PC-9 (cell line): ENCODE data around the gene AKT1. TPM values are rescaled to one million over a fixed set of nuclear protein-coding genes. Genes with fewer than 3 reads are reported as not detected.
"Not testable (repeated sequence)": the region's sequence is repeated elsewhere in the genome, so short reads cannot be mapped to it uniquely, and the experiment has no call there.

ENCODE experiments used
- BruUV-seq: library from RNA; stranded (reverse); fragments of 400-500 nt; replicated peaks from 2 replicates; lab custom pipeline; 2021; lab: Mats Ljungman, UMichigan
- CTCF ChIA-PET: fragments of 300-600 bp; sonication (Branson Sonifier 250); formaldehyde crosslinking; loops from one replicate; lab custom pipeline; 2022; ENCODE audit warnings: antibody characterized with exemption; lab: Charles Lee
- POLR2A ChIA-PET: fragments of 300-600 bp; sonication (Branson Sonifier 250); formaldehyde crosslinking; loops from one replicate; lab custom pipeline; 2022; ENCODE audit warnings: antibody characterized with exemption; ENCODE audit not compliant: unreplicated experiment; lab: Charles Lee
- DNase-seq, 2 experiments: peaks; one replicate each; pipeline versions ENCODE4 v3.0.0 to v3.0.0-alpha.2; 2015 to 2022; ENCODE audit warnings: mixed read lengths in 1 of 2
- H2AFZ ChIP-seq: fragments of 200-600 bp; sonication (generic); 2 replicates; pipeline ENCODE4 v1.8.1; 2017; ENCODE audit warnings: antibody characterized with exemption
- H3F3A ChIP-seq: fragments of 200-600 bp; sonication (generic); 2 replicates; pipeline ENCODE4 v1.8.1; 2017; ENCODE audit warnings: antibody characterized with exemption, mild to moderate bottlenecking, low read depth; ENCODE audit not compliant: insufficient read depth
- H3K27ac ChIP-seq: fragments of 200-600 bp; sonication (generic); 2 replicates; pipeline ENCODE4 v1.6.1; 2016; ENCODE audit warnings: mixed run types
- H3K27me3 ChIP-seq: fragments of 200-600 bp; sonication (generic); 2 replicates; pipeline ENCODE4 v1.6.1; 2016; ENCODE audit warnings: low read depth, mixed run types; ENCODE audit not compliant: insufficient read depth
- H3K36me3 ChIP-seq: fragments of 200-600 bp; sonication (generic); 2 replicates; pipeline ENCODE4 v1.6.1; 2016; ENCODE audit warnings: low read depth, mixed run types
- H3K4me1 ChIP-seq: fragments of 200-600 bp; sonication (generic); replicated peaks from 2 replicates; pipeline ENCODE4 v1.6.1; 2016; ENCODE audit warnings: mixed run types; ENCODE audit not compliant: insufficient read depth
- H3K4me2 ChIP-seq: fragments of 200-600 bp; sonication (generic); 2 replicates; pipeline ENCODE4 v1.6.1; 2017; ENCODE audit warnings: mixed run types
- H3K4me3 ChIP-seq: fragments of 200-600 bp; sonication (generic); 2 replicates; pipeline ENCODE4 v1.6.1; 2016; ENCODE audit warnings: mixed run types
- H3K79me2 ChIP-seq: fragments of 200-600 bp; sonication (generic); 2 replicates; pipeline ENCODE4 v1.6.1; 2017; ENCODE audit warnings: low read depth, mixed run types
- H3K9me2 ChIP-seq: fragments of 200-600 bp; sonication (generic); 2 replicates; pipeline ENCODE4 v1.8.1; 2017; ENCODE audit warnings: mild to moderate bottlenecking; ENCODE audit not compliant: insufficient read depth
- H3K9me3 ChIP-seq: fragments of 200-600 bp; sonication (generic); 2 replicates; pipeline ENCODE4 v1.8.1; 2016; ENCODE audit warnings: low read depth; ENCODE audit not compliant: insufficient read depth
- H4K20me1 ChIP-seq: fragments of 200-600 bp; sonication (generic); 2 replicates; pipeline ENCODE4 v1.8.1; 2017; ENCODE audit not compliant: insufficient read depth
- CTCF ChIP-seq: fragments of 200-600 bp; sonication (generic); conservative IDR thresholded peaks from 2 replicates; pipeline ENCODE4 v1.6.1; 2017; ENCODE audit warnings: mixed run types, antibody characterized with exemption, mild to moderate bottlenecking, moderate library complexity
- EZH2 ChIP-seq: fragments of 200-600 bp; sonication (generic); IDR thresholded peaks from 2 replicates; pipeline ENCODE4 v1.8.0; 2017; ENCODE audit warnings: antibody characterized with exemption, low read depth
- intact Hi-C: fragments of 100-400 bp; cut with micrococcal nuclease; formaldehyde crosslinking; loops from one replicate; pipeline ENCODE4 v1.10.0; 2022; ENCODE audit not compliant: unreplicated experiment
- total RNA-seq: library from RNA; stranded (reverse); gene quantifications from 2 replicates; pipeline ENCODE4 v1.2.3, GENCODE V29; 2021

Gene AKT1
- total RNA-seq, 1 experiment from 2014 or later: 107 TPM

- no peaks in the 10 kb centered on the region for H3K4me1 ChIP-seq
- H3K36me3 ChIP-seq: no peaks in the 10 kb centered on the region
- H3K79me2 ChIP-seq: no peaks in the 10 kb centered on the region
- no peak overlapping the region for H2AFZ ChIP-seq
- intact Hi-C loops: no loop called here
- ChIA-PET POLR2A (no interaction called here), CTCF (no interaction called here)
- H3K9me3 ChIP-seq: peaks cover 12% of the 10 kb centered on the region; the same call in 1 of the 2 replicates
- no peak overlapping the region for H3K4me3 ChIP-seq
- no peaks in the 10 kb centered on the region for H3K27me3 ChIP-seq
- H3F3A ChIP-seq: no peaks in the 10 kb centered on the region; the same call in 1 of the 2 replicates
- no peak for TF ChIP-seq CTCF
- no peaks in the 10 kb centered on the region for H3K9me2 ChIP-seq
- H3K4me2 ChIP-seq: no peak overlapping the region
- DNase-seq: no peak
- no peak overlapping the region for H3K27ac ChIP-seq
- no peaks in the 10 kb centered on the region; the same call in 1 of the 2 replicates for H4K20me1 ChIP-seq
- no TSS peak for BruUV-seq
Measured at GRCh38 chr14:104841730-104842129, 46.2 kb upstream of the AKT1 start.

- H3K79me2 ChIP-seq, BruUV-seq, POLR2A ChIA-PET, H3K4me3 ChIP-seq, H3K4me2 ChIP-seq, H3K4me1 ChIP-seq, H2AFZ ChIP-seq, H3K36me3 ChIP-seq, H3F3A ChIP-seq, H4K20me1 ChIP-seq, H3K27me3 ChIP-seq, H3K9me2 ChIP-seq, H3K27ac ChIP-seq, intact Hi-C loops, CTCF ChIA-PET, DNase-seq: not testable (repeated sequence)
- H3K9me3 ChIP-seq: peaks cover 12% of the 10 kb centered on the region; the same call in 1 of the 2 replicates
Measured at GRCh38 chr14:104836171-104836935, 40.8 kb upstream of the AKT1 start.

DNA sequence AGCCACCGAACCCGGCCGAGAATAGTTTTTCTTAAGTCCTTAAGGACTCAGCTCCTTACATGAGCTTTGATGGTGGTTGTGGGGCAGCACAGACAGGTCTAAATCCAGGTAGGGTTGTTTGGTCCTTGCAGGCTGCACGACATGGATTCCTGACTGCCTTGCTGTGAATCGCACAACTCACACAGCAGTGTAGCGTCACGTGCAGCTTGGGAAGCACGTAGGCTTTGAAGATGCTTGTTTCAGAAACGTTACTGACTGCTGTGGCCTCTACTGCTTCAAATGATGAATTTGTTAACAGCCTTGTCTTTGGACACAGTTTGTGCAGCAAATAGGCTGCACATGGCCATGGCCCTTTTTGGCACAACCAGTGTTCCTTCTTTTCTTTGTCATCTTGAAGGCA, 35.2 kb upstream of the AKT1 start:
- H4K20me1 ChIP-seq: 0 out of 2 replicates have a peak, but pooled peaks cover 2% of the 10 kb centered on the region
- H3K9me2 ChIP-seq: no peaks in the 10 kb centered on the region
- ChIA-PET POLR2A (no interaction called here), CTCF (no interaction called here)
- no peaks in the 10 kb centered on the region for H3K36me3 ChIP-seq
- H3K27me3 ChIP-seq: no peaks in the 10 kb centered on the region
- no peak overlapping the region for H3K4me2 ChIP-seq
- no peak overlapping the region for H2AFZ ChIP-seq
- H3K79me2 ChIP-seq: no peaks in the 10 kb centered on the region
- H3K27ac ChIP-seq: no peak overlapping the region
- 0 out of 2 replicates have a peak, but pooled peaks cover 4% of the 10 kb centered on the region for H3K4me1 ChIP-seq
- intact Hi-C loops: no loop called here
- H3K9me3 ChIP-seq: no peaks in the 10 kb centered on the region
- H3K4me3 ChIP-seq: no peak overlapping the region
- no TSS peak for BruUV-seq
- H3F3A ChIP-seq: no peaks in the 10 kb centered on the region; the same call in 1 of the 2 replicates
- TF ChIP-seq CTCF (no peak), EZH2 (no peak)
- no peak for DNase-seq
